ENCODE data around the gene CDKN2C. TPM values are rescaled to one million over a fixed set of nuclear protein-coding genes. Genes with fewer than 3 reads are reported as not detected.

Gene CDKN2C
- total and polyA plus RNA-seq, 2 experiments from 2014 or later = not detected

DNA sequence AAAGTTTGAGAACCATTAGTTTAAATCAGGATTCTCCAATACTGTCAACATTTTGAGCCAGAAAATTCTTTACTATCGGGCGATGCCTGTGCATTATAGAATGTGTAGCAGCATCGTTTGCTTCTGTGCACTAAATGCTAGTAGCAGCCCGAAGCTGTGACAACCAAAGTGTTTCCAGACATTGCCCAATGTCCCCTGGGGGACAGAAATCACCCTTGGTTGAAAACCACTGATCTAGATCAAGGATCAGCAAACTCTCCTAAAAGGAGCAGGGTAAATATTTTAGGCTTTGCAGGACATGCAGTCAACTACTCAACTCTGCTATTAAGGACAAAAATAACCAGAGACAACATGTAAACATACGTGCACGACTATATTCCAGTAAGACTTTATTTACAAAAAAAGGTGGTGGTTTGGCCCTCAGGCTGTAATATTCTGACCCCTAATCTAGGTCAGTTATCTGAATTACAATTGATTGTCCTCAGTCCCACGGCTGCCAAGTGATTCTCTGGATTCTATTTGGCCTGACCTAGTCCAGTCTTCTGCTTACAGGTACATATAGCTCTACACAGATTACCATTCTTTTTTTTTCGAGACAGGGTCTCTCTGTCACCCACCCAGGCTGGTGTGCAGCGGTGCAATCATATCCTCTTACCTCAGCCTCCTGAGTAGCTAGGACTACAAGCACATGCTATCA, 20.6 kb upstream of the CDKN2C start (continued):
- TF ChIP-seq, protein P1, sequence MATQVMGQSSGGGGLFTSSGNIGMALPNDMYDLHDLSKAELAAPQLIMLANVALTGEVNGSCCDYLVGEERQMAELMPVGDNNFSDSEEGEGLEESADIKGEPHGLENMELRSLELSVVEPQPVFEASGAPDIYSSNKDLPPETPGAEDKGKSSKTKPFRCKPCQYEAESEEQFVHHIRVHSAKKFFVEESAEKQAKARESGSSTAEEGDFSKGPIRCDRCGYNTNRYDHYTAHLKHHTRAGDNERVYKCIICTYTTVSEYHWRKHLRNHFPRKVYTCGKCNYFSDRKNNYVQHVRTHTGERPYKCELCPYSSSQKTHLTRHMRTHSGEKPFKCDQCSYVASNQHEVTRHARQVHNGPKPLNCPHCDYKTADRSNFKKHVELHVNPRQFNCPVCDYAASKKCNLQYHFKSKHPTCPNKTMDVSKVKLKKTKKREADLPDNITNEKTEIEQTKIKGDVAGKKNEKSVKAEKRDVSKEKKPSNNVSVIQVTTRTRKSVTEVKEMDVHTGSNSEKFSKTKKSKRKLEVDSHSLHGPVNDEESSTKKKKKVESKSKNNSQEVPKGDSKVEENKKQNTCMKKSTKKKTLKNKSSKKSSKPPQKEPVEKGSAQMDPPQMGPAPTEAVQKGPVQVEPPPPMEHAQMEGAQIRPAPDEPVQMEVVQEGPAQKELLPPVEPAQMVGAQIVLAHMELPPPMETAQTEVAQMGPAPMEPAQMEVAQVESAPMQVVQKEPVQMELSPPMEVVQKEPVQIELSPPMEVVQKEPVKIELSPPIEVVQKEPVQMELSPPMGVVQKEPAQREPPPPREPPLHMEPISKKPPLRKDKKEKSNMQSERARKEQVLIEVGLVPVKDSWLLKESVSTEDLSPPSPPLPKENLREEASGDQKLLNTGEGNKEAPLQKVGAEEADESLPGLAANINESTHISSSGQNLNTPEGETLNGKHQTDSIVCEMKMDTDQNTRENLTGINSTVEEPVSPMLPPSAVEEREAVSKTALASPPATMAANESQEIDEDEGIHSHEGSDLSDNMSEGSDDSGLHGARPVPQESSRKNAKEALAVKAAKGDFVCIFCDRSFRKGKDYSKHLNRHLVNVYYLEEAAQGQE (IDR thresholded peaks at IDR 0.05; ENCODE audit: unreplicated experiment) = no peak
- TF ChIP-seq NANOG (IDR thresholded peaks at IDR 0.05; ENCODE audit: borderline replicate concordance) (no peak), EZH2phosphoT487 (IDR thresholded peaks at IDR 0.05; ENCODE audit: unreplicated experiment) (no peak)
- TF ChIP-seq, protein P2, sequence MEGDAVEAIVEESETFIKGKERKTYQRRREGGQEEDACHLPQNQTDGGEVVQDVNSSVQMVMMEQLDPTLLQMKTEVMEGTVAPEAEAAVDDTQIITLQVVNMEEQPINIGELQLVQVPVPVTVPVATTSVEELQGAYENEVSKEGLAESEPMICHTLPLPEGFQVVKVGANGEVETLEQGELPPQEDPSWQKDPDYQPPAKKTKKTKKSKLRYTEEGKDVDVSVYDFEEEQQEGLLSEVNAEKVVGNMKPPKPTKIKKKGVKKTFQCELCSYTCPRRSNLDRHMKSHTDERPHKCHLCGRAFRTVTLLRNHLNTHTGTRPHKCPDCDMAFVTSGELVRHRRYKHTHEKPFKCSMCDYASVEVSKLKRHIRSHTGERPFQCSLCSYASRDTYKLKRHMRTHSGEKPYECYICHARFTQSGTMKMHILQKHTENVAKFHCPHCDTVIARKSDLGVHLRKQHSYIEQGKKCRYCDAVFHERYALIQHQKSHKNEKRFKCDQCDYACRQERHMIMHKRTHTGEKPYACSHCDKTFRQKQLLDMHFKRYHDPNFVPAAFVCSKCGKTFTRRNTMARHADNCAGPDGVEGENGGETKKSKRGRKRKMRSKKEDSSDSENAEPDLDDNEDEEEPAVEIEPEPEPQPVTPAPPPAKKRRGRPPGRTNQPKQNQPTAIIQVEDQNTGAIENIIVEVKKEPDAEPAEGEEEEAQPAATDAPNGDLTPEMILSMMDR (conservative IDR thresholded peaks at IDR 0.05; ENCODE audit: low read depth in 2 of 2) = no peak

DNA sequence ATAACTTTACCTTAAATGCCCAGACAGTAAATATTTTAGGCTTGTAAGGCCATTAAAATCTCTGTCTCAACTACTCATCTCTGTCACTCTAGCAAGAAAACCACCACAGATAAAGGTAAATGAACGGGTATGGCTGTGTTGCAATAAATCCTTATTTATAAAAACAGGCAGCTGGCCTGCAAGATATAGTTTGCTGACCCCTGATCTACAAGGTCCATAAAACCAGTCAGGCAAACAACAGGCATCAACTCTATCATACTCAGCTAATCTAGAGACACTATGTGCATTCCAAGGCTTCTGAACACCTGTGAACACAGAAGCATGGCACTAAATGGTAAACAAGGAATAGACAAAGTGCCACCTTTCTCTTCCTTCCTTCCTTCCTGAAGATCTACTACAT, 19.6 kb upstream of the CDKN2C start:
- Mint-ChIP-seq H3K36me3 (ENCODE audit: low read depth) (peaks cover 15% of the 10 kb centered on the region; the same call in 2 of the 3 replicates), H3K9me3 (peaks cover 8% of the 10 kb centered on the region; the same call in 1 of the 3 replicates), H3K27me3 (ENCODE audit: insufficient read depth, low read depth, poor library complexity) (peaks cover 2% of the 10 kb centered on the region), H3K27ac (no peak overlapping the region), H3K4me3 (no peak overlapping the region), H3K4me1 (no peaks in the 10 kb centered on the region)
- Histone ChIP-seq H3K4me1 (ENCODE audit: insufficient read depth) (no peaks in the 10 kb centered on the region), H4K20me1 (replicated peaks; ENCODE audit: insufficient read depth) (peaks cover 18% of the 10 kb centered on the region), H3K36me3 (ENCODE audit: insufficient read depth) (no peaks in the 10 kb centered on the region), H3K4me2 (no peak overlapping the region), H3K79me2 (replicated peaks; ENCODE audit: insufficient read depth) (peaks cover 93% of the 10 kb centered on the region), H3F3A (replicated peaks; ENCODE audit: low read depth) (no peaks in the 10 kb centered on the region), H3K27me3 (ENCODE audit: insufficient read depth) (no peaks in the 10 kb centered on the region), H3K4me3 (no peak overlapping the region), H3K9me2 (ENCODE audit: insufficient read depth) (no peaks in the 10 kb centered on the region), H2AFZ (no peak overlapping the region), H3K27ac (ENCODE audit: low read depth) (no peak overlapping the region)
- DNase-seq (ENCODE audit: low spot score) (no peak), ATAC-seq (no peak)
- no peak for TF ChIP-seq ZNF114 (CRISPR knock-in tag; IDR thresholded peaks at IDR 0.05)
- TF ChIP-seq, protein P1 (IDR thresholded peaks at IDR 0.05; ENCODE audit: unreplicated experiment) = no peak
- TF ChIP-seq, protein P3, sequence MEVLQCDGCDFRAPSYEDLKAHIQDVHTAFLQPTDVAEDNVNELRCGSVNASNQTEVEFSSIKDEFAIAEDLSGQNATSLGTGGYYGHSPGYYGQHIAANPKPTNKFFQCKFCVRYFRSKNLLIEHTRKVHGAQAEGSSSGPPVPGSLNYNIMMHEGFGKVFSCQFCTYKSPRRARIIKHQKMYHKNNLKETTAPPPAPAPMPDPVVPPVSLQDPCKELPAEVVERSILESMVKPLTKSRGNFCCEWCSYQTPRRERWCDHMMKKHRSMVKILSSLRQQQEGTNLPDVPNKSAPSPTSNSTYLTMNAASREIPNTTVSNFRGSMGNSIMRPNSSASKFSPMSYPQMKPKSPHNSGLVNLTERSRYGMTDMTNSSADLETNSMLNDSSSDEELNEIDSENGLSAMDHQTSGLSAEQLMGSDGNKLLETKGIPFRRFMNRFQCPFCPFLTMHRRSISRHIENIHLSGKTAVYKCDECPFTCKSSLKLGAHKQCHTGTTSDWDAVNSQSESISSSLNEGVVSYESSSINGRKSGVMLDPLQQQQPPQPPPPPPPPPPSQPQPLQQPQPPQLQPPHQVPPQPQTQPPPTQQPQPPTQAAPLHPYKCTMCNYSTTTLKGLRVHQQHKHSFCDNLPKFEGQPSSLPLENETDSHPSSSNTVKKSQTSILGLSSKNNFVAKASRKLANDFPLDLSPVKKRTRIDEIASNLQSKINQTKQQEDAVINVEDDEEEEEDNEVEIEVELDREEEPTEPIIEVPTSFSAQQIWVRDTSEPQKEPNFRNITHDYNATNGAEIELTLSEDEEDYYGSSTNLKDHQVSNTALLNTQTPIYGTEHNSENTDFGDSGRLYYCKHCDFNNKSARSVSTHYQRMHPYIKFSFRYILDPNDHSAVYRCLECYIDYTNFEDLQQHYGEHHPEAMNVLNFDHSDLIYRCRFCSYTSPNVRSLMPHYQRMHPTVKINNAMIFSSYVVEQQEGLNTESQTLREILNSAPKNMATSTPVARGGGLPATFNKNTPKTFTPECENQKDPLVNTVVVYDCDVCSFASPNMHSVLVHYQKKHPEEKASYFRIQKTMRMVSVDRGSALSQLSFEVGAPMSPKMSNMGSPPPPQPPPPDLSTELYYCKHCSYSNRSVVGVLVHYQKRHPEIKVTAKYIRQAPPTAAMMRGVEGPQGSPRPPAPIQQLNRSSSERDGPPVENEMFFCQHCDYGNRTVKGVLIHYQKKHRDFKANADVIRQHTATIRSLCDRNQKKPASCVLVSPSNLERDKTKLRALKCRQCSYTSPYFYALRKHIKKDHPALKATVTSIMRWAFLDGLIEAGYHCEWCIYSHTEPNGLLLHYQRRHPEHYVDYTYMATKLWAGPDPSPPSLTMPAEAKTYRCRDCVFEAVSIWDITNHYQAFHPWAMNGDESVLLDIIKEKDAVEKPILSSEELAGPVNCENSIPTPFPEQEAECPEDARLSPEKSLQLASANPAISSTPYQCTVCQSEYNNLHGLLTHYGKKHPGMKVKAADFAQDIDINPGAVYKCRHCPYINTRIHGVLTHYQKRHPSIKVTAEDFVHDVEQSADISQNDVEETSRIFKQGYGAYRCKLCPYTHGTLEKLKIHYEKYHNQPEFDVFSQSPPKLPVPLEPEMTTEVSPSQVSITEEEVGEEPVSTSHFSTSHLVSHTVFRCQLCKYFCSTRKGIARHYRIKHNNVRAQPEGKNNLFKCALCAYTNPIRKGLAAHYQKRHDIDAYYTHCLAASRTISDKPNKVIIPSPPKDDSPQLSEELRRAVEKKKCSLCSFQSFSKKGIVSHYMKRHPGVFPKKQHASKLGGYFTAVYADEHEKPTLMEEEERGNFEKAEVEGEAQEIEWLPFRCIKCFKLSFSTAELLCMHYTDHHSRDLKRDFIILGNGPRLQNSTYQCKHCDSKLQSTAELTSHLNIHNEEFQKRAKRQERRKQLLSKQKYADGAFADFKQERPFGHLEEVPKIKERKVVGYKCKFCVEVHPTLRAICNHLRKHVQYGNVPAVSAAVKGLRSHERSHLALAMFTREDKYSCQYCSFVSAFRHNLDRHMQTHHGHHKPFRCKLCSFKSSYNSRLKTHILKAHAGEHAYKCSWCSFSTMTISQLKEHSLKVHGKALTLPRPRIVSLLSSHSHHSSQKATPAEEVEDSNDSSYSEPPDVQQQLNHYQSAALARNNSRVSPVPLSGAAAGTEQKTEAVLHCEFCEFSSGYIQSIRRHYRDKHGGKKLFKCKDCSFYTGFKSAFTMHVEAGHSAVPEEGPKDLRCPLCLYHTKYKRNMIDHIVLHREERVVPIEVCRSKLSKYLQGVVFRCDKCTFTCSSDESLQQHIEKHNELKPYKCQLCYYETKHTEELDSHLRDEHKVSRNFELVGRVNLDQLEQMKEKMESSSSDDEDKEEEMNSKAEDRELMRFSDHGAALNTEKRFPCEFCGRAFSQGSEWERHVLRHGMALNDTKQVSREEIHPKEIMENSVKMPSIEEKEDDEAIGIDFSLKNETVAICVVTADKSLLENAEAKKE (CRISPR knock-in tag; IDR thresholded peaks at IDR 0.05) = no peak
- TF ChIP-seq STAT1 (IDR thresholded peaks at IDR 0.05; ENCODE audit: unreplicated experiment) = no peak
- TF ChIP-seq CREB1 (CRISPR knock-in tag; IDR thresholded peaks at IDR 0.05; ENCODE audit: low read depth) = no peak
- no peak for TF ChIP-seq EZH2phosphoT487 (IDR thresholded peaks at IDR 0.05; ENCODE audit: unreplicated experiment)
- no peak for TF ChIP-seq POLR2AphosphoS5 (IDR thresholded peaks at IDR 0.05; ENCODE audit: low read depth)
